Measurements from ENCODE around the gene NDUFB10.

DNA sequence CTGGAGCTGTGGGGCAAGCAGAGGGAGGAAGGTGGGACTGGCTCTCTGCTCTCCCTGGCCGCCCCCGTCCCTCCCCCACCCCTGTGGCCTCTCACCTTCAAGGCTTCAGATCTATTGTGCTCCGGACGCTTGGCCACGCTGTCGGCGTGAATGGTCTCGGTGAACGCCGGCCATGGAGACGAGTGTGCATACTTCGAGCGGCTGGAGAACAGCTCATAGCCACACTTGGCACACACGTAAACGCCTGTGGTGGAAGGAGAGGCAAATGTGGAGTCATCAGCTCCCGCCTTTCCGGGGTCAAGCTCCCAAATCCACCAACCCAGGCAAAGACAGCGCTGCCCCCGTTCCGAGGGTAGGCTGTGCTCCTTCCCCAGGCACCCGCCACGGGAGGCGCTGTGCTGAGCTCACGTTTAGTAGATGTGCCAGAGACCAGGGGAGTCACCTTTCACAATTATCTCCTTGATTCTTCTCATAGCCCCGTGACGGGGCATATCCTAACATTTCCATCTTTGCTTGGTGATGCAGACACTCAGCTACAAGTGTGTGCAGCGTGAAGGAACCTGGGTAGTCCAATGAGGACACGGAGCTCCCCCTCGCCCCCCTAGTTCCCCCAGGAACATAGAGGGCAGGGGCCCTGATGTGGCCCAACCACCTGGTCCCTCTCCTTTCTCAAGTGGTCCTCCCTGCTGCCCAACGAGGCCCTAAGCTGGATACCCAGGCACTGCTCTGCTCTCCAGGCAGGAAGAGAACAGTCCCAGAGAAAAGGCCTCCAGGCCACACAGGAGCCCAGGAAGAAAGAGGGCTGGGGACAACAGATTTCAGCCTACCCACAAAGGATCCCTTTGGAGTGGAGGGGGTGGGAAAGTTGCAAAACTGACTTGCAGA, 17.9 kb upstream of the NDUFB10 start:
- TF ChIP-seq CTCF (IDR thresholded peaks at IDR 0.05) (no peak), POLR2AphosphoS5 (IDR thresholded peaks at IDR 0.05) (no peak), POLR2A (IDR thresholded peaks at IDR 0.05) (no peak), EP300 (IDR thresholded peaks at IDR 0.05) (no peak)
